Pancreas (tissue), 10 donors: ENCODE results near the gene GRXCR1. TPM values are rescaled to one million over a fixed set of nuclear protein-coding genes. Genes with fewer than 3 reads are reported as not detected.

Experiments used
- ATAC-seq, 4 donors: fragments of 200-7000 bp; cut with Tn5 transposase; one replicate each; pipeline versions ENCODE4 v1.8.0 to v1.9.1; 2020; ENCODE audit warnings: mild to moderate bottlenecking in 4 of 4, moderate library complexity in 4 of 4
- DNase-seq, 6 donors: peaks; one replicate each; pipeline ENCODE4 v3.0.0-alpha.2; 2020
- FAIRE-seq: peaks from 2 replicates; lab custom pipeline; 2012; peaks lifted over from hg19 to GRCh38; lab: Jason Lieb, UNC
- H3K27ac ChIP-seq, 4 donors: fragments of 200-600 bp; sonication (generic); 1 replicate in 3 of 4; 2 replicates in 1 of 4; pipeline versions ENCODE4 v1.5.0 to v1.8.0; 2020
- H3K27me3 ChIP-seq, 4 donors: fragments of 200-600 bp; one replicate each; pipeline ENCODE4 v1.8.0; 2021
- H3K36me3 ChIP-seq, 3 donors: fragments of 200-600 bp; sonication (generic) in 1 of 3; one replicate each; pipeline versions ENCODE4 v1.5.0 to v1.8.0; 2020 to 2021
- H3K4me1 ChIP-seq, 3 donors: fragments of 200-600 bp; one replicate each; pipeline ENCODE4 v1.8.0; 2021
- H3K4me3 ChIP-seq, 4 donors: fragments of 200-600 bp; sonication (generic) in 2 of 4; one replicate each; pipeline versions ENCODE4 v1.5.0 to v1.8.0; 2020 to 2021
- H3K9me3 ChIP-seq, 4 donors: fragments of 200-600 bp; one replicate each; pipeline ENCODE4 v1.8.0; 2021
- CTCF ChIP-seq, 4 donors: fragments of 200-600 bp; sonication (generic) in 3 of 4; IDR thresholded peaks; one replicate each; pipeline versions ENCODE4 v1.5.0 to v1.8.0; 2021; ENCODE audit warnings: antibody characterized with exemption in 4 of 4
- WGBS, 2 donors: extraction: QIAGEN DNeasy Blood & Tissue Kit; methylation state at CpG; one replicate each; pipeline ENCODE4 v1.1.7; 2013; 5-methylcytosine and 5-hydroxymethylcytosine counted together
- intact Hi-C, 3 donors: fragments of 100-400 bp; cut with DNase I; formaldehyde crosslinking; loops; one replicate each; pipeline versions ENCODE4 v1.11.1 to v1.14.2; 2022
- polyA plus RNA-seq, 2 donors: library from polyadenylated mRNA; stranded (reverse); fragments of 200-250 nt; gene quantifications; one replicate each; pipeline ENCODE4 v1.2.3, GENCODE V29; 2013
- total RNA-seq, 6 donors: library from RNA; stranded (reverse); fragmentation: NEBNext Ultra II Directional in 4 of 6; extraction: Animal tissue kit (Norgen Biotek cat#: 25700) in 4 of 6; gene quantifications; one replicate each; pipeline versions ENCODE4 v1.2.1 to v1.2.4, GENCODE V29; 2021 to 2023
- donor health status: healthy with polysubstance abuse.
- donor health status: DM: no; HTN: no; CAD: no; lungs with moderate emphysema.
- donor health status: DM: no; HTN: no; CAD: no.
- donor health status: control.
- donor health status: control.
- donor health status: Bipolar disorder and iron deficiency.
- donor health status: DM: yes; HTN: yes; CAD: no.
- donor health status: DM: no; HTN: no; CAD: no.
- donor health status: DM: no; HTN: no; CAD: no.
- donor health status: DM: yes; HTN: yes; CAD: no.

The GRXCR1 gene
- total and polyA plus RNA-seq, 8 donors: 0.12 TPM; not detected in 7

GRCh38 chr4:42906891-42907759, 14.6 kb downstream of the GRXCR1 start:
- Histone ChIP-seq H3K9me3 (no peaks in the 10 kb centered on the region), H3K36me3 (no peaks in the 10 kb centered on the region), H3K4me3 (no peak overlapping the region), H3K27ac (no peak overlapping the region), H3K4me1 (no peaks in the 10 kb centered on the region), H3K27me3 (no peaks in the 10 kb centered on the region)
- no peak for TF ChIP-seq CTCF (IDR thresholded peaks at IDR 0.05)
- DNase-seq (peak in 2 of 6 donors; percentile 17 to 66), ATAC-seq (peak in 1 of 4 donors; percentile 25), FAIRE-seq (no peak)
- intact Hi-C loops: no loop called here
- WGBS, 2 donors: 50 to 51% methylated on average over 6 of the region's 6 CpGs

GRCh38 chr4:42910459-42910858, 17.9 kb downstream of the GRXCR1 start:
- no peak for DNase-seq
- H3K27ac ChIP-seq: no peak overlapping the region
- intact Hi-C loops: no loop called here
- H3K4me3 ChIP-seq: no peak overlapping the region
- no peak for TF ChIP-seq CTCF (IDR thresholded peaks at IDR 0.05)
- 59 to 65% methylated on average over 5 of the region's 5 CpGs for WGBS, 2 donors
- no peaks in the 10 kb centered on the region for H3K4me1 ChIP-seq
- H3K27me3 ChIP-seq: no peaks in the 10 kb centered on the region
- H3K9me3 ChIP-seq: no peaks in the 10 kb centered on the region
- FAIRE-seq: no peak
- no peak for ATAC-seq
- no peaks in the 10 kb centered on the region for H3K36me3 ChIP-seq

GRCh38 chr4:42914937-42915336, 22.4 kb downstream of the GRXCR1 start:
- intact Hi-C loops: no loop called here
- Histone ChIP-seq H3K27ac (no peak overlapping the region), H3K27me3 (no peaks in the 10 kb centered on the region), H3K36me3 (no peaks in the 10 kb centered on the region), H3K4me1 (no peaks in the 10 kb centered on the region), H3K9me3 (no peaks in the 10 kb centered on the region), H3K4me3 (no peak overlapping the region)
- FAIRE-seq (no peak), ATAC-seq (no peak), DNase-seq (no peak)
- TF ChIP-seq CTCF (IDR thresholded peaks at IDR 0.05): no peak
- 68 to 78% methylated on average over 4 of the region's 4 CpGs for WGBS, 2 donors

GRCh38 chr4:42915484-42915883, 23.0 kb downstream of the GRXCR1 start:
- intact Hi-C loops: no loop called here
- ATAC-seq (no peak), DNase-seq (no peak), FAIRE-seq (no peak)
- 13 to 34% methylated on average over 1 of the region's 1 CpG for WGBS, 2 donors
- H3K4me1 ChIP-seq: no peaks in the 10 kb centered on the region
- H3K36me3 ChIP-seq: no peaks in the 10 kb centered on the region
- no peaks in the 10 kb centered on the region for H3K27me3 ChIP-seq
- H3K9me3 ChIP-seq: no peaks in the 10 kb centered on the region
- H3K27ac ChIP-seq: no peak overlapping the region
- no peak overlapping the region for H3K4me3 ChIP-seq
- no peak for TF ChIP-seq CTCF (IDR thresholded peaks at IDR 0.05)

- no peak for ATAC-seq
- Histone ChIP-seq H3K27me3 (no peaks in the 10 kb centered on the region), H3K4me3 (no peak overlapping the region), H3K27ac (no peak overlapping the region), H3K36me3 (no peaks in the 10 kb centered on the region), H3K9me3 (no peaks in the 10 kb centered on the region), H3K4me1 (no peaks in the 10 kb centered on the region)
- intact Hi-C loops: no loop called here
- FAIRE-seq: no peak
- 48 to 49% methylated on average over 2 of the region's 2 CpGs for WGBS, 2 donors
- no peak for DNase-seq
- no peak for TF ChIP-seq CTCF (IDR thresholded peaks at IDR 0.05)
These were observed 24.8 kb downstream of the GRXCR1 start for GRCh38 chr4:42917296-42917695.
